Skeletal muscle satellite cell (primary cell): ENCODE results near the gene FGF8.
A peak's percentile ranks its signal among the peaks of the same experiment; 100 is the strongest.
"Not testable (repeated sequence)": the region's sequence is repeated elsewhere in the genome, so short reads cannot be mapped to it uniquely, and the experiment has no call there.

ENCODE experiments used
- H3K27me3 ChIP-seq: 2 replicates; pipeline ENCODE4 v1.7.0; 2013; ENCODE audit warnings: low read length; ENCODE audit not compliant: control insufficient read depth, insufficient read depth
- H3K36me3 ChIP-seq: 2 replicates; pipeline ENCODE4 v1.7.0; 2013; ENCODE audit warnings: mild to moderate bottlenecking, control low read depth, low read length; ENCODE audit not compliant: insufficient read depth
- H3K4me1 ChIP-seq: 2 replicates; pipeline ENCODE4 v1.7.0; 2013; ENCODE audit warnings: low read length; ENCODE audit not compliant: control insufficient read depth, insufficient read depth
- H3K4me2 ChIP-seq: 2 replicates; pipeline ENCODE4 v1.7.0; 2013; ENCODE audit warnings: mild to moderate bottlenecking, low read length
- H3K4me3 ChIP-seq: 2 replicates; pipeline ENCODE4 v1.7.0; 2013; ENCODE audit warnings: low read length
- H3K9ac ChIP-seq: 2 replicates; pipeline ENCODE4 v1.7.0; 2013; ENCODE audit warnings: mild to moderate bottlenecking, low read depth, low read length, moderate library complexity
- H3K9me3 ChIP-seq: replicated peaks from 2 replicates; pipeline ENCODE4 v1.7.0; 2013; ENCODE audit warnings: mild to moderate bottlenecking, control low read depth, low read length

FGF8 gene

DNA sequence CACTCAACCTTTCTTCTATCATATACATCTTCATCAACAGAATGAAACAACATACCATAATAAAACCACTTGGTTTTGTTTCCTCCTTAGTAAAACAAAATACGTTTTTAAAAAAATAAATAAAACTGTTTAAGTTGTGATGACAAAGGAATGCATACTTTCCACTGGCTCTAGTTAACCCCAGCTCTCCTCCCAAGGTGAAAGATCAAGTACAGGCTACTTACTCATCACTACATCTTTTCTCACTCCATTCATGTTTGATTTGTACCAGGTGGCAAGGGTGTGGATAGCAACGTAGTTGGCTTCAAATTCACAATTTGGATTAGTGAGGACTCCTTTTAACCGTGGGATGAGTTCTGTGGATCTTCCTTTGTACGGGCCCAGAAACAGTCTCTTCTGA lies 27.6 kb upstream of the FGF8 start:
- Histone ChIP-seq H3K27me3 (no peaks in the 10 kb centered on the region), H3K36me3 (peaks cover 83% of the 10 kb centered on the region), H3K4me3 (no peak overlapping the region)

DNA sequence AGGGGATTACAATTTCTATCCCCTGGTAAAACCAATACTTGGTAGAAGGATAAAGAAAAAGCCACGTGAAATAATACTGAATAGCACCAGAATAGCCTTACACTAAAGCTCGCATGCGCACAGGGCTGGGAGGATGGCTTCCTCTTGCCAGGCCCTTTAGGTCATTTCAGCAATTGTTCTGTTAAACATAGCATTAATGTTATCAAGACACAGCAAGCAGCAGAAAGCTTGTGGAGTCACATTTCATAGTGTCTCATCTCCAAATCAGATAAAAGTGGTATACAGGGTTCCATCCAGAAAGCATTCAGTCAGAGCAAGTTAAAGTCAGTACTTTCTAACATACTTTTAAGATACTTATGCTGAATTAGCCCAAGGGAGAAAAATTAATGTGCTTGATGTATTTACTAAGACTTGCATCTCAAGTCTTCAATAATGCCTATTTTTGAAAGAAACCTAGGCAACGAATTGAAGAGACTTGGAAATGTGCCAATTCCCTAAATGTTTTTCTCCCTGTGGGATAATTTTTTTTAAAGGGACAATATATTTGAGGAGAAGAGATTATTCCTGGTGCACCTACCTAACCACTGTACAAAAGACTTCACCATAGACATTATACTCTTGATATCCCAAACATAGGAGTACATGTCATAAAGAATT lies 21.6 kb upstream of the FGF8 start:
- H3K9me3 ChIP-seq: no peaks in the 10 kb centered on the region
- H3K4me3 ChIP-seq: no peak overlapping the region
- H3K4me2 ChIP-seq: no peak overlapping the region
- H3K9ac ChIP-seq: no peak overlapping the region
- H3K27me3 ChIP-seq: no peaks in the 10 kb centered on the region
- H3K4me1 ChIP-seq: no peaks in the 10 kb centered on the region
- H3K36me3 ChIP-seq: peaks cover 94% of the 10 kb centered on the region

More for the DNA sequence above, 27.6 kb upstream of the FGF8 start:
- Histone ChIP-seq H3K4me2 (no peak overlapping the region), H3K4me1 (peaks cover 10% of the 10 kb centered on the region), H3K9me3 (no peaks in the 10 kb centered on the region), H3K9ac (no peak overlapping the region)

DNA sequence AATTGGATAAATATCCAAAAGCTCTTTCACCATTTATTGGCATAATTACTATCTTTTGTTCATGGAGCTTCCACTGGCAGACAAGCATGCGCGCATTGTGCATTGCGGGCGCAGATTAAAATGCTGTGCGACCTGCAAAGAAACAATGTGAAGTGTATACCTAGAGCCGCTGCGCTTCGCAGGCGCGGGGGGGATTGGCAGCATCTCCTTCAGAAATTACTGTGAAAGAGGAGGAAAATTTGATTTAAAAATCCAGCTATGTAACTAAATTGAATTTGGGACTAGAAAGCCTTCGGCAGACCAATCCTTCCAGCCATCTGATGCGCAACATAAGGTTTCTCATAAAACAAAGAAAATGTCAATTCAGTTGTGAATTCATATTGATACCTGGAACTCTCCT lies 17.6 kb upstream of the FGF8 start:
- H3K4me3 ChIP-seq: no peak overlapping the region
- no peaks in the 10 kb centered on the region for H3K9me3 ChIP-seq
- H3K4me1 ChIP-seq: no peaks in the 10 kb centered on the region
- no peaks in the 10 kb centered on the region for H3K27me3 ChIP-seq
- peaks cover 87% of the 10 kb centered on the region for H3K36me3 ChIP-seq
- no peak overlapping the region for H3K4me2 ChIP-seq
- no peak overlapping the region for H3K9ac ChIP-seq

DNA sequence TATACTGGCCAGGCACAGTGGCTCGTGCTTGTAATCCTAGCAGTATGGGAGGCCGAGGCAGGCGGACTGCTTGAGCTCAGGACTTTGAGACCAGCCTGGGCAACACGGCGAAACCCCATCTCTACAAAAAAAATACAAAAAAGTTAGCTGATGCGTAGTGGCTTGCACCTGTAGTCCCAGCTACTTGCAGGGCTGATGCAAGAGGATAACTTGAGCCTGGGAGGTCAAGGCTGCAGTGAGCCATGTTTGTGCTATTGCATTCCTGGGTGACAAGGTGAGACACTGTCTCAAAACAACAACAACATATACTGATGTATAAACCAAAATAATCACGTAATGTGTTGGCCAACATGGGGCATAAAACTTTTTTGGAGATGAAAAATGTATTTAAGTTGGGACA lies 13.8 kb upstream of the FGF8 start:
- no peak overlapping the region for H3K4me2 ChIP-seq
- no peak overlapping the region for H3K4me3 ChIP-seq
- H3K4me1 ChIP-seq: peaks cover under 1% of the 10 kb centered on the region
- peaks cover 82% of the 10 kb centered on the region for H3K36me3 ChIP-seq
- H3K9me3 ChIP-seq: no peaks in the 10 kb centered on the region
- H3K9ac ChIP-seq: no peak overlapping the region
- no peaks in the 10 kb centered on the region for H3K27me3 ChIP-seq

DNA sequence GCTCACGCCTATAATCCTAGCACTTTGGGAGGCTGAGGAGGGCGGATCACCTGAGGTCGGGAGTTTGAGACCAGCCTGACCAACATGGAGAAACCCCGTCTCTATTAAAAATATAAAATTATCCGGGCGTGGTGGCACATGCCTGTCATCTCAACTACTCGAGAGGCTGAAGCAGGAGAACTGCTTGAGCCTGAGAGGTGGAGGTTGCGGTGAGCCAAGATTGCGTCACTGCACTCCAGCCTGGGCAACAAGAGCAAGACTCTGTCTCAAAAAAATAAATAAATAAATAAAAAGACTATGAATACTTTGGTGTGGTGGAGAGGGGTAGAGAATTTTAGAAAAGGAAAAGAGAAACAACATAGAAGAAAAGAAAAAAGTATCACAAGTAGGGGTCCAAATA lies 13.3 kb upstream of the FGF8 start:
- not testable (repeated sequence) for H3K4me2 ChIP-seq, H3K27me3 ChIP-seq, H3K4me1 ChIP-seq, H3K4me3 ChIP-seq, H3K9me3 ChIP-seq, H3K9ac ChIP-seq
- peaks cover 84% of the 10 kb centered on the region for H3K36me3 ChIP-seq

DNA sequence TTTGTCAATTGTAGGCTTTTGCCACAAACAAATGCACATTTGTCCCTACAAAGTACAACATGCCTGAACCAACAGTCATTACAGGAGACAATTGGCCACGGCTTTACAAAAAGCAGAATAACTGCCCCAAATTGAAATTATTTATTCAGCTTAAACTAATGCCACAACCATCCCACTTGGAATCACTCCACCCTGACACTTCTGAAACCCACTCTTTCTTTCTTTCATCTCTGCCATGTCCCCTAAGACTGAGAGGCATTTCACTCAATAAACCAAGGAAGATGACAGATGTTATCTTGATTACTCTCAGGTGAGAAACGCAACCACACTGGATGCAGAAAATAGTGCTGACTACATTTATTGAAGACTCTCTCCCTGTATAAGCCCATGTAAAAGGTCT lies 9.9 kb upstream of the FGF8 start:
- Histone ChIP-seq H3K9me3 (no peaks in the 10 kb centered on the region), H3K4me3 (no peak overlapping the region), H3K27me3 (no peaks in the 10 kb centered on the region), H3K4me1 (peaks cover 29% of the 10 kb centered on the region), H3K4me2 (no peak overlapping the region), H3K9ac (no peak overlapping the region), H3K36me3 (peaks cover 61% of the 10 kb centered on the region)

DNA sequence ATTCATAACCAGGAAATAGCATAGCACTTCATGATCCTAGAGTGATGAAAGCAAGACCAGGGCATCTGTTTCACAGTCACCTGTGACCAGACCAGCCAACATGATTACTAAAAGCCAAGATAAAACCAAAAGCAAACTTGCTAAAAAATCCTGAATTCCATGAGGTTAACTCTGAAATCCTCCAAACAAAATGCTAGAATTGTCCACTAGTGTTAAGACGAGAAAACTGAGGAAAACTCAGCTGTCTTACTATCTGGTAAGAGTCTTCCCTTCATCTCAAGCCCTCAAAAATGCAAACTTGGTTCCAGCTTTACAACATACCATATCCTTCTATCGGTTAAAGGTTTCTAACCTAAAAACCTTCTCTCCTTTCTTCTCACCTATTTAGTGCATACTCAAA lies 8.6 kb upstream of the FGF8 start:
- H3K4me2 ChIP-seq: no peak overlapping the region
- H3K27me3 ChIP-seq: no peaks in the 10 kb centered on the region
- H3K4me3 ChIP-seq: no peak overlapping the region
- no peaks in the 10 kb centered on the region for H3K9me3 ChIP-seq
- H3K36me3 ChIP-seq: peaks cover 49% of the 10 kb centered on the region
- peaks cover 41% of the 10 kb centered on the region for H3K4me1 ChIP-seq
- no peak overlapping the region for H3K9ac ChIP-seq

DNA sequence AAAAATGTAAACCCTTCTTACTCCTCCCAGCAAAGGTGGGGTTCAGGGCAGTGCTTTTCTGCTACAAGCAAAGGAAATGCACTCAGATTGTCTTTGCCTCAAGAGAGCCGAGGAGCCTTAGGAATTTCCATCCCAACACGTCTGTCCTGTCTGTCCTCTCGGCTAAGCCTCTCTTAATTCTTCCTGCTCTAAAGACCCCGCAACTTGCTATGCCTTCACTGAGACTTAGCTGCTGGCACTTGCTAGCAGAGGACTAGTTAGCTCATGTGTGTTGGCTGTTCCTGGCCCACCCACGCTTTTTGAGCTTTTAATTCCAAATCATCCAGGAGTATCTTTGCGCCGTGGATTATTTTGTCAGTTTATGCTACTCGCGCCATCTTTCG lies 7.8 kb upstream of the FGF8 start:
- peak overlapping the region; percentile 93 for H3K9ac ChIP-seq
- peak overlapping the region; percentile 87 for H3K4me3 ChIP-seq
- peaks cover 41% of the 10 kb centered on the region for H3K4me1 ChIP-seq
- no peaks in the 10 kb centered on the region for H3K27me3 ChIP-seq
- H3K4me2 ChIP-seq: peak overlapping the region; percentile 91
- H3K36me3 ChIP-seq: peaks cover 43% of the 10 kb centered on the region
- no peaks in the 10 kb centered on the region for H3K9me3 ChIP-seq

DNA sequence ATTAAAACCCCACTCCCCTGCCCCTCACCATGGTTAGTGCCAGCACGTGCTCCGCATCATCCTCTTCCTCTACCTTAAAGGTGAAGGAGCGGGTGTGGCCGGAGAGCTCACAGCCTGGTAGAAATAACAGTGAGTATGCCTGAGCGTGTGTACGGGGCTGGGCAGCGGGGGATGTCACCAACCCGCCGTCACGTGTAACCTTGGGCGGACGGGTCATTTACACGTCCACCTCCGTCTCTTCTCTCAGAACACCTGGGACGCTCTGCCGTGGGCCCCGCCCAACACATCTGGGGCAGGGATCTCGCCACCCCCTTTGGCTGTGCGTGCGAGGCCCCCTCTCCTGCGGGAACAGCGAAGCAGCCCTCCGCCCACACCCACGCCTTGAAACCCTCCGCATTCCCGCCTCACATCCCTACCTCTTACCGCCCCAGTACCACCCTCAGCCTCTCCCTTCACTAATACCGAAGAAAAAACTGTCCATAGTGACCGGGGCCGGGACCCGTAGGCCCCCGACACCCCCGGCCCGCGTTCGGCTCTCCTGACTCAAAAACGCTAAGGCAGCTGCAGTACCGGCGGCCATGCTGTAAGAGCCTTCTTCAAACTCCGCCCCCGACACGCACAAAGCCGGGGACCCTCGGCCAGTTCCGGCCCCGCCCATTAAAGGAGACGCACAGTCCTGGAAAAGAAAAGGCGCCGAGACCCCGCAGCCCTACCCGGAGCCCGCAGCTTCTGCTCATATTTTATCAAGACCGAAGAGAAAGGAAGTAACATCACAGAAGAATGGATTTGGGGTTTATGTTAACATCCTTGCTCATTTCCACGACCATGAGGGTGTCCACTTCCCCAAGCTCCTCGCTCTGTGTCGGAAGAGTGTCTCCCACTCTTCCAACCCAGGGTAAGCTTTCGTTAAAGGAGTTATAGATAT lies 7.2 kb upstream of the FGF8 start, which contains the start of gene NPM3:
Gene NPM3 (minus strand): TSS at position 636 of the 925 bp plus-strand sequence. CDS start 56 bp downstream, at position 580.
- Histone ChIP-seq H3K4me1 (peaks cover 41% of the 10 kb centered on the region), H3K4me2 (peak within 1 kb of the TSS; percentile 91), H3K9me3 (no peaks in the 10 kb centered on the region), H3K9ac (peak within 1 kb of the TSS; percentile 93), H3K36me3 (peaks cover 39% of the 10 kb centered on the region), H3K4me3 (peak within 1 kb of the TSS; percentile 87), H3K27me3 (no peaks in the 10 kb centered on the region)

DNA sequence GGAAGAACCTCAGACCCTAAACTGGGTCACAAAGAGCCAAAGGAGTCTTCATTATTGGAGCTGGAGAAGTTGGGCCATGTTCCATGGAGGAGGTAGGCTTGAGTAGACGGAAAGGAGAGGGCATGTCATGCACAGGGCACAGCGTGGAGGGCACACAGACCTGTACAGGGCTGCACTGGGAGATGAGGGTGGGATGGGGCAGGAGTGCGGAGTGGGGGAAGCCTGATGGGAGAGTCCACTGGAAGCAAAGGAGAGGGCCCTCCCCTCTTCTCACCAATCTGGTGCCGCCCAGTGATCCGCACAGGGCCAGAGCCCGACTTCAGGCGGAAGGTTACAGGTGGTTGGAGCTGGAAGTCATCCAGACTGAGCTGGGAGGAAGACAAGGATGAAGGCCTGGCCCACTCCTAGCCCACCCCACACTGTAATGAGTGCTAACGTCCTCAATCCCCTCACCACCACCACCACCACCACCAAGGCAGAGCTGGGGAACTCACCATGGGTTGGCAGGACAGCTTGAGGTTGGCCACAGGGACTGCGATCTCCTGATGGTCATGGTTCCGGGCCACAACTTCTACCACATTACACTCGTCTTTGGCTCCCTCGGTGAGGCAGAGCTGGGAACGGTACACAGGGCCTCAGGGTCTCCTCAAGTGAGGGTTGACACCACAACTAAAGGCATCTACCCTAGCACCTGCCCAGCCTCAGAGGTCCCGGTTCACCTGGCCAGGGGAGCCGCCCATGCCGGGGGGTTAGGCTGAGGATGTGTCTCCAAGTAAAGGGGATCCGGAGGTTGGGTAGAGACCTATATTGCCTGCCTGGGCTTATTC lies 6.3 kb upstream of the FGF8 start:
- Histone ChIP-seq H3K9ac (peak overlapping the region; percentile 93), H3K9me3 (no peaks in the 10 kb centered on the region), H3K4me2 (peak overlapping the region; percentile 91), H3K4me1 (peaks cover 41% of the 10 kb centered on the region), H3K27me3 (no peaks in the 10 kb centered on the region), H3K4me3 (peak overlapping the region; percentile 87), H3K36me3 (peaks cover 34% of the 10 kb centered on the region)

DNA sequence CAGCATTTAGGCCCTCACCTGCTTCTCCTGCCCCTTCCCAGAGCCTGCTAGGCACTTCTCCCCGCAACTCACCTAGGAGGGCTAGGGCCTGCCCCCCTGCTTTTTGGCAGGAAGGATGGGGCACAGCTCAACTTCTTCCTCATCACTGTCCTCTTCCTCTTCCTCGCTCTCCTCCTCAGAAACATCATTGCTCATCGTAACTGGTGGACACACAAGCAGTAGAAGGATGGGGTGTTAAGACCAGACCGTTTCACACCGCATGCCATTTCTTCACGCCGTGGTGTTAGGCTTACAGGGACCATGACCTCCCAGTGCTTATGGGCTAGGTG lies 5.7 kb upstream of the FGF8 start:
- Histone ChIP-seq H3K4me3 (peak overlapping the region; percentile 87), H3K36me3 (peaks cover 28% of the 10 kb centered on the region), H3K4me2 (peak overlapping the region; percentile 91), H3K9me3 (no peaks in the 10 kb centered on the region), H3K27me3 (peaks cover 3% of the 10 kb centered on the region), H3K4me1 (peaks cover 41% of the 10 kb centered on the region), H3K9ac (no peak overlapping the region)
